GM23248 (cell line): ENCODE data around the gene BCAP31.

Source experiments
- EZH2 ChIP-seq: fragments of 200-600 bp; sonication (generic); IDR thresholded peaks from 2 replicates; pipeline ENCODE4 v1.6.1; 2018; ENCODE audit warnings: antibody characterized with exemption, mild to moderate bottlenecking; ENCODE audit not compliant: insufficient read depth, poor library complexity, severe bottlenecking
- EZH2phosphoT487 ChIP-seq: fragments of 200-600 bp; sonication (generic); IDR thresholded peaks from 2 replicates; pipeline ENCODE4 v1.6.1; 2018; ENCODE audit warnings: antibody characterized with exemption, moderate library complexity, mild to moderate bottlenecking, low read depth; ENCODE audit not compliant: insufficient read depth

- TF ChIP-seq EZH2phosphoT487 = no peak
- no peak for TF ChIP-seq EZH2
These were observed 39.6 kb downstream of the BCAP31 start for GRCh38 chrX:153684467-153685155.
